Liver (tissue), 9 donors: ENCODE data around the gene SHD. TPM values are rescaled to one million over a fixed set of nuclear protein-coding genes. Genes with fewer than 3 reads are reported as not detected.

Source experiments
- DNase-seq: peaks from one replicate; pipeline ENCODE4 v3.0.0-alpha.2; 2017; ENCODE audit warnings: low spot score
- H3K27ac ChIP-seq, 2 donors: one replicate each; pipeline ENCODE4 v1.7.0; 2013; ENCODE audit warnings: inconsistent platforms in 2 of 2, low read length in 2 of 2, control low read depth in 1 of 2, low read depth in 1 of 2, mild to moderate bottlenecking in 1 of 2
- H3K27me3 ChIP-seq, 4 donors: one replicate each; pipeline versions ENCODE4 v1.6.1 to v1.7.0; 2013; ENCODE audit warnings: low read length in 3 of 4, inconsistent platforms in 1 of 4, mild to moderate bottlenecking in 1 of 4, moderate library complexity in 1 of 4; ENCODE audit not compliant: control insufficient read depth in 4 of 4, insufficient read depth in 4 of 4
- H3K36me3 ChIP-seq, 4 donors: one replicate each; pipeline versions ENCODE4 v1.6.1 to v1.7.0; 2013; ENCODE audit warnings: low read length in 3 of 4, mild to moderate bottlenecking in 3 of 4, low read depth in 1 of 4, moderate library complexity in 1 of 4; ENCODE audit not compliant: control insufficient read depth in 4 of 4, insufficient read depth in 3 of 4
- H3K4me1 ChIP-seq, 4 donors: one replicate each; pipeline versions ENCODE4 v1.6.1 to v1.7.0; 2013; ENCODE audit warnings: low read length in 3 of 4, mild to moderate bottlenecking in 3 of 4, moderate library complexity in 1 of 4; ENCODE audit not compliant: control insufficient read depth in 4 of 4, insufficient read depth in 4 of 4
- H3K4me3 ChIP-seq, 3 donors: one replicate each; pipeline versions ENCODE4 v1.6.1 to v1.7.0; 2013; ENCODE audit warnings: low read length in 3 of 3, control low read depth in 1 of 3, low read depth in 1 of 3, mild to moderate bottlenecking in 1 of 3
- H3K9ac ChIP-seq, 2 donors: one replicate each; pipeline ENCODE4 v1.7.0; 2013; ENCODE audit warnings: low read length in 2 of 2, mild to moderate bottlenecking in 2 of 2, moderate library complexity in 2 of 2, control low read depth in 1 of 2, low read depth in 1 of 2
- H3K9me3 ChIP-seq, 4 donors: one replicate each; pipeline versions ENCODE4 v1.6.1 to v1.7.0; 2013; ENCODE audit warnings: low read length in 3 of 4; ENCODE audit not compliant: control insufficient read depth in 4 of 4
- EGR1 ChIP-seq, 2 donors: IDR thresholded peaks; 2 replicates each; pipeline ENCODE4 v1.6.1; 2016 to 2018; ENCODE audit warnings: antibody characterized with exemption in 2 of 2, low read depth in 2 of 2
- FOXA1 ChIP-seq: IDR thresholded peaks from 2 replicates; pipeline ENCODE4 v1.6.1; 2016; ENCODE audit warnings: antibody characterized with exemption
- FOXA2 ChIP-seq: IDR thresholded peaks from 2 replicates; pipeline ENCODE4 v1.6.1; 2016; ENCODE audit warnings: antibody characterized with exemption
- GABPA ChIP-seq, 2 donors: IDR thresholded peaks in 1 of 2; conservative IDR thresholded peaks in 1 of 2; 2 replicates each; pipeline ENCODE4 v1.6.1; 2016; ENCODE audit warnings: antibody characterized with exemption in 2 of 2, mild to moderate bottlenecking in 1 of 2, moderate library complexity in 1 of 2
- HNF4A ChIP-seq, 2 donors: conservative IDR thresholded peaks; 2 replicates each; pipeline ENCODE4 v1.6.1; 2016; ENCODE audit warnings: antibody characterized with exemption in 2 of 2, mild to moderate bottlenecking in 2 of 2
- HNF4G ChIP-seq: IDR thresholded peaks from 2 replicates; pipeline ENCODE4 v1.6.1; 2016; ENCODE audit warnings: antibody characterized with exemption
- JUND ChIP-seq, 2 donors: IDR thresholded peaks; 2 replicates each; pipeline ENCODE4 v1.6.1; 2016; ENCODE audit warnings: antibody characterized with exemption in 2 of 2
- NR2F2 ChIP-seq: IDR thresholded peaks from 2 replicates; pipeline ENCODE4 v1.6.1; 2016; ENCODE audit warnings: antibody characterized with exemption
- RAD21 ChIP-seq, 2 donors: IDR thresholded peaks; 2 replicates each; pipeline ENCODE4 v1.6.1; 2016; ENCODE audit warnings: antibody characterized with exemption in 2 of 2, mild to moderate bottlenecking in 2 of 2
- SP1 ChIP-seq: IDR thresholded peaks from 2 replicates; pipeline ENCODE4 v1.6.1; 2018; ENCODE audit warnings: antibody characterized with exemption, mild to moderate bottlenecking
- TAF1 ChIP-seq: conservative IDR thresholded peaks from 2 replicates; pipeline ENCODE4 v1.6.1; 2016; ENCODE audit warnings: antibody characterized with exemption, mild to moderate bottlenecking
- YY1 ChIP-seq: IDR thresholded peaks from 2 replicates; pipeline ENCODE4 v1.6.1; 2016; ENCODE audit warnings: antibody characterized with exemption, mild to moderate bottlenecking
- WGBS: extraction: QIAGEN DNeasy Blood & Tissue Kit; methylation state at CpG from one replicate; pipeline ENCODE4 v1.1.7; 2013; 5-methylcytosine and 5-hydroxymethylcytosine counted together
- polyA plus RNA-seq, 2 donors: library from polyadenylated mRNA; stranded (reverse) in 1 of 2; unstranded in 1 of 2; fragments of 200-250 nt in 1 of 2; fragments of >200 nt in 1 of 2; fragmentation: Nextera tagmentation in 1 of 2; extraction: Ambion mirVana in 1 of 2; gene quantifications; one replicate each; pipeline versions ENCODE4 v1.2.1 to v1.2.3, GENCODE V29; 2013 to 2015
- total RNA-seq, 2 donors: library from RNA; depleted of rRNA; stranded (reverse); fragments of >200 nt; gene quantifications; one replicate each; pipeline ENCODE4 v1.2.3, GENCODE V29; 2014
- TF ChIP-seq, protein P1 (sequence below): IDR thresholded peaks from 2 replicates; pipeline ENCODE4 v1.6.1; 2016; ENCODE audit warnings: antibody characterized with exemption
- TF ChIP-seq, protein P2 (sequence below): fragments of 150-350 bp; IDR thresholded peaks from 2 replicates; pipeline ENCODE4 v1.5.1; 2017; ENCODE audit warnings: improper control_type of control experiment, low read depth, low read length; ENCODE audit not compliant: missing input control
- TF ChIP-seq, protein P3 (sequence below): IDR thresholded peaks from 2 replicates; pipeline ENCODE4 v1.6.1; 2016; ENCODE audit warnings: antibody characterized with exemption
- TF ChIP-seq, protein P4 (sequence below): IDR thresholded peaks from 2 replicates; pipeline ENCODE4 v1.6.1; 2016; ENCODE audit warnings: antibody characterized with exemption
- TF ChIP-seq, protein P5 (sequence below): IDR thresholded peaks from 2 replicates; pipeline ENCODE4 v1.6.1; 2016; ENCODE audit warnings: antibody characterized with exemption, mild to moderate bottlenecking
- donor health status: healthy.
- donor health status: healthy.
- donor health status: healthy.
- donor health status: healthy.
- donor health status: healthy.

The SHD gene
- total and polyA plus RNA-seq, 4 donors = 0.09 to 15.7 (median 4.5) TPM

DNA sequence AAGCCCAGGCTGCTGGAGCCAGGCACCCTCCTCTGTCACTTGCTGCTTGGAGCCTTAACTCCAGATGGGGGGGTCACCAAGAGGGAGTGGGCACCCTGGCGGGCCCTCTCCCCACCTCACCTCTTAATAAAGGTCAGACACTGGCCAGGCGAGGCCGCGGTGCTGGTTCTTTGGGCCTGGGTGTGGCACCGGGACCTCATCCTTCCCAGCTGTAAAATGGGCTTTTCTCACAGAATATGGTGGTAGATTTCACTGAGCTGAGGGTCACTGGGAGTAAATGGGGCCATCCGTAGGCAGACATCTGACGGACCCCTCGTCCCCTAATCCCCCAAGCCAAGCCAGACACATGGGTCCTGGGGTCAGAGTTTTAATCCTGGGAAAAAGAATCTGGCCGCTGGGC is 44.6 kb downstream of the SHD start:
- TF ChIP-seq FOXA1 = no peak
- TF ChIP-seq JUND (IDR thresholded peaks at IDR 0.05) = no peak
- no peak for TF ChIP-seq YY1
- TF ChIP-seq, protein P1, sequence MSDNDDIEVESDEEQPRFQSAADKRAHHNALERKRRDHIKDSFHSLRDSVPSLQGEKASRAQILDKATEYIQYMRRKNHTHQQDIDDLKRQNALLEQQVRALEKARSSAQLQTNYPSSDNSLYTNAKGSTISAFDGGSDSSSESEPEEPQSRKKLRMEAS = no peak
- no peak for TF ChIP-seq HNF4G
- TF ChIP-seq GABPA (IDR thresholded peaks at IDR 0.05 in 1 of 2, conservative IDR thresholded peaks at IDR 0.05 in 1 of 2) = no peak
- TF ChIP-seq, protein P2, sequence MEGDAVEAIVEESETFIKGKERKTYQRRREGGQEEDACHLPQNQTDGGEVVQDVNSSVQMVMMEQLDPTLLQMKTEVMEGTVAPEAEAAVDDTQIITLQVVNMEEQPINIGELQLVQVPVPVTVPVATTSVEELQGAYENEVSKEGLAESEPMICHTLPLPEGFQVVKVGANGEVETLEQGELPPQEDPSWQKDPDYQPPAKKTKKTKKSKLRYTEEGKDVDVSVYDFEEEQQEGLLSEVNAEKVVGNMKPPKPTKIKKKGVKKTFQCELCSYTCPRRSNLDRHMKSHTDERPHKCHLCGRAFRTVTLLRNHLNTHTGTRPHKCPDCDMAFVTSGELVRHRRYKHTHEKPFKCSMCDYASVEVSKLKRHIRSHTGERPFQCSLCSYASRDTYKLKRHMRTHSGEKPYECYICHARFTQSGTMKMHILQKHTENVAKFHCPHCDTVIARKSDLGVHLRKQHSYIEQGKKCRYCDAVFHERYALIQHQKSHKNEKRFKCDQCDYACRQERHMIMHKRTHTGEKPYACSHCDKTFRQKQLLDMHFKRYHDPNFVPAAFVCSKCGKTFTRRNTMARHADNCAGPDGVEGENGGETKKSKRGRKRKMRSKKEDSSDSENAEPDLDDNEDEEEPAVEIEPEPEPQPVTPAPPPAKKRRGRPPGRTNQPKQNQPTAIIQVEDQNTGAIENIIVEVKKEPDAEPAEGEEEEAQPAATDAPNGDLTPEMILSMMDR = no peak
- TF ChIP-seq, protein P3, sequence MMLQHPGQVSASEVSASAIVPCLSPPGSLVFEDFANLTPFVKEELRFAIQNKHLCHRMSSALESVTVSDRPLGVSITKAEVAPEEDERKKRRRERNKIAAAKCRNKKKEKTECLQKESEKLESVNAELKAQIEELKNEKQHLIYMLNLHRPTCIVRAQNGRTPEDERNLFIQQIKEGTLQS = no peak
- TF ChIP-seq NR2F2 = no peak
- no peak for TF ChIP-seq FOXA2
- no peak for TF ChIP-seq SP1
- TF ChIP-seq EGR1 (IDR thresholded peaks at IDR 0.05; ENCODE audit: low read depth in 2 of 2) = no peak
- TF ChIP-seq, protein P4, sequence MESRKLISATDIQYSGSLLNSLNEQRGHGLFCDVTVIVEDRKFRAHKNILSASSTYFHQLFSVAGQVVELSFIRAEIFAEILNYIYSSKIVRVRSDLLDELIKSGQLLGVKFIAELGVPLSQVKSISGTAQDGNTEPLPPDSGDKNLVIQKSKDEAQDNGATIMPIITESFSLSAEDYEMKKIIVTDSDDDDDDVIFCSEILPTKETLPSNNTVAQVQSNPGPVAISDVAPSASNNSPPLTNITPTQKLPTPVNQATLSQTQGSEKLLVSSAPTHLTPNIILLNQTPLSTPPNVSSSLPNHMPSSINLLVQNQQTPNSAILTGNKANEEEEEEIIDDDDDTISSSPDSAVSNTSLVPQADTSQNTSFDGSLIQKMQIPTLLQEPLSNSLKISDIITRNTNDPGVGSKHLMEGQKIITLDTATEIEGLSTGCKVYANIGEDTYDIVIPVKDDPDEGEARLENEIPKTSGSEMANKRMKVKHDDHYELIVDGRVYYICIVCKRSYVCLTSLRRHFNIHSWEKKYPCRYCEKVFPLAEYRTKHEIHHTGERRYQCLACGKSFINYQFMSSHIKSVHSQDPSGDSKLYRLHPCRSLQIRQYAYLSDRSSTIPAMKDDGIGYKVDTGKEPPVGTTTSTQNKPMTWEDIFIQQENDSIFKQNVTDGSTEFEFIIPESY = no peak
- no peak for TF ChIP-seq HNF4A (conservative IDR thresholded peaks at IDR 0.05)
- no peak for TF ChIP-seq TAF1
- TF ChIP-seq, protein P5, sequence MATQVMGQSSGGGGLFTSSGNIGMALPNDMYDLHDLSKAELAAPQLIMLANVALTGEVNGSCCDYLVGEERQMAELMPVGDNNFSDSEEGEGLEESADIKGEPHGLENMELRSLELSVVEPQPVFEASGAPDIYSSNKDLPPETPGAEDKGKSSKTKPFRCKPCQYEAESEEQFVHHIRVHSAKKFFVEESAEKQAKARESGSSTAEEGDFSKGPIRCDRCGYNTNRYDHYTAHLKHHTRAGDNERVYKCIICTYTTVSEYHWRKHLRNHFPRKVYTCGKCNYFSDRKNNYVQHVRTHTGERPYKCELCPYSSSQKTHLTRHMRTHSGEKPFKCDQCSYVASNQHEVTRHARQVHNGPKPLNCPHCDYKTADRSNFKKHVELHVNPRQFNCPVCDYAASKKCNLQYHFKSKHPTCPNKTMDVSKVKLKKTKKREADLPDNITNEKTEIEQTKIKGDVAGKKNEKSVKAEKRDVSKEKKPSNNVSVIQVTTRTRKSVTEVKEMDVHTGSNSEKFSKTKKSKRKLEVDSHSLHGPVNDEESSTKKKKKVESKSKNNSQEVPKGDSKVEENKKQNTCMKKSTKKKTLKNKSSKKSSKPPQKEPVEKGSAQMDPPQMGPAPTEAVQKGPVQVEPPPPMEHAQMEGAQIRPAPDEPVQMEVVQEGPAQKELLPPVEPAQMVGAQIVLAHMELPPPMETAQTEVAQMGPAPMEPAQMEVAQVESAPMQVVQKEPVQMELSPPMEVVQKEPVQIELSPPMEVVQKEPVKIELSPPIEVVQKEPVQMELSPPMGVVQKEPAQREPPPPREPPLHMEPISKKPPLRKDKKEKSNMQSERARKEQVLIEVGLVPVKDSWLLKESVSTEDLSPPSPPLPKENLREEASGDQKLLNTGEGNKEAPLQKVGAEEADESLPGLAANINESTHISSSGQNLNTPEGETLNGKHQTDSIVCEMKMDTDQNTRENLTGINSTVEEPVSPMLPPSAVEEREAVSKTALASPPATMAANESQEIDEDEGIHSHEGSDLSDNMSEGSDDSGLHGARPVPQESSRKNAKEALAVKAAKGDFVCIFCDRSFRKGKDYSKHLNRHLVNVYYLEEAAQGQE = no peak
- Histone ChIP-seq H3K27me3 (no peaks in the 10 kb centered on the region), H3K4me3 (no peak overlapping the region), H3K9me3 (peaks cover 0 to 3% (median 0%) of the 10 kb centered on the region in 4 donors), H3K9ac (no peak overlapping the region), H3K4me1 (peaks cover 3 to 15% (median 8%) of the 10 kb centered on the region in 4 donors), H3K27ac (no peak overlapping the region), H3K36me3 (peaks cover 0 to 2% (median under 1%) of the 10 kb centered on the region in 4 donors)
- DNase-seq = no peak
- WGBS = 95% methylated on average over 9 of the region's 9 CpGs

DNA sequence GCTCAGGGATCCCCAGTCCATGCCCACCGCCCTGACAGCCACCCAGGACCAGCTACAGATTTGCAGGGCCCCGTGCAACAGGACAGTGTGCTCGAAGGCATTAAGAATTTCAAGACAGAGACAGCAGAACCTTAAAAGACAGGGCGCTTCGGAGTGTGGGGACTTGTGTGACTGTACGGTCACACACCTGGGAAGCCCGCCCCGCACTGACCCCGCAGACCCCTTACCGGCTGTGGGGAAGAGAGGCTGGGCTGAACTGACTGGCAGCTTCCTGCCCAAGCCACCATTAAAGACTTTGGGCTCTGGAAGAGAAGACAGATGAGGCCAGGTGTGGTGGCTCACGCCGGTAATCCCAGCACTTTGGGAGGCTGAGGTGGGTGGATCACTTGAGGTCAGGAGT is 45.2 kb downstream of the SHD start:
- H3K27me3 ChIP-seq = no peaks in the 10 kb centered on the region
- H3K36me3 ChIP-seq = peaks cover 0 to 2% (median under 1%) of the 10 kb centered on the region in 4 donors
- WGBS = 94% methylated on average over 12 of the region's 12 CpGs
- H3K27ac ChIP-seq = no peak overlapping the region
- no peak for DNase-seq
- no peak overlapping the region for H3K4me3 ChIP-seq
- no peak overlapping the region for H3K9ac ChIP-seq
- H3K4me1 ChIP-seq = peaks cover 3 to 15% (median 8%) of the 10 kb centered on the region in 4 donors
- peaks cover 0 to 3% (median 0%) of the 10 kb centered on the region in 4 donors for H3K9me3 ChIP-seq
- TF ChIP-seq EGR1 (IDR thresholded peaks at IDR 0.05; ENCODE audit: low read depth in 2 of 2) (no peak), JUND (IDR thresholded peaks at IDR 0.05) (no peak), SP1 (no peak), RAD21 (IDR thresholded peaks at IDR 0.05) (no peak), HNF4A (conservative IDR thresholded peaks at IDR 0.05) (no peak), GABPA (IDR thresholded peaks at IDR 0.05 in 1 of 2, conservative IDR thresholded peaks at IDR 0.05 in 1 of 2) (no peak), NR2F2 (no peak), TAF1 (no peak), FOXA2 (no peak), HNF4G (no peak), FOXA1 (no peak), YY1 (no peak)
- TF ChIP-seq, protein P1 = no peak
- TF ChIP-seq, protein P2 = no peak
